GM18951 (cell line): Measurements from ENCODE around the gene BCL11B.

Experiments used
- POLR2A ChIP-seq: IDR thresholded peaks from 4 replicates; pipeline ENCODE4 v1.6.1; 2011; ENCODE audit warnings: mild to moderate bottlenecking; ENCODE audit not compliant: insufficient read length, insufficient read depth; ENCODE audit errors: extremely low read depth
- in situ Hi-C: fragments of 300-500 bp; cut with MboI; formaldehyde crosslinking; loops from one replicate; pipeline ENCODE4 v1.12.0; 2022; ENCODE audit warnings: low sequenced_read_pairs, mixed read lengths, inconsistent platforms; ENCODE audit not compliant: unreplicated experiment

The BCL11B gene

GRCh38 chr14:99242816-99243721 lies 28.9 kb downstream of the BCL11B start:
- in situ Hi-C loops: no loop called here
- TF ChIP-seq POLR2A: no peak

GRCh38 chr14:99242238-99242637 lies 29.8 kb downstream of the BCL11B start:
- TF ChIP-seq POLR2A: no peak
- in situ Hi-C loops: no loop called here

GRCh38 chr14:99241325-99242010 lies 30.5 kb downstream of the BCL11B start:
- TF ChIP-seq POLR2A: no peak
- in situ Hi-C loops: no loop called here

GRCh38 chr14:99240627-99241324 lies 31.2 kb downstream of the BCL11B start:
- in situ Hi-C loops: no loop called here
- no peak for TF ChIP-seq POLR2A

- in situ Hi-C loops: no loop called here
- no peak for TF ChIP-seq POLR2A
Observed at GRCh38 chr14:99239661-99240092, 32.3 kb downstream of the BCL11B start.

- in situ Hi-C loops: no loop called here
- TF ChIP-seq POLR2A: no peak
Observed at GRCh38 chr14:99238216-99238615, 33.8 kb downstream of the BCL11B start.

- TF ChIP-seq POLR2A: no peak
- in situ Hi-C loops: no loop called here
Observed at GRCh38 chr14:99237288-99237687, 34.7 kb downstream of the BCL11B start.

GRCh38 chr14:99236386-99237138 lies 35.4 kb downstream of the BCL11B start:
- TF ChIP-seq POLR2A: no peak
- in situ Hi-C loops: no loop called here

- no peak for TF ChIP-seq POLR2A
- in situ Hi-C loops: no loop called here
Observed at GRCh38 chr14:99235582-99236320, 36.2 kb downstream of the BCL11B start.

- TF ChIP-seq POLR2A: no peak
- in situ Hi-C loops: no loop called here
Observed at GRCh38 chr14:99234961-99235571, 36.9 kb downstream of the BCL11B start.

- in situ Hi-C loops: no loop called here
- no peak for TF ChIP-seq POLR2A
Observed at GRCh38 chr14:99234355-99234754, 37.6 kb downstream of the BCL11B start.
